GM13977 (cell line): ENCODE data around the gene SLC22A31.
A peak's percentile ranks its signal among the peaks of the same experiment; 100 is the strongest.

ENCODE experiments used
- DNase-seq: peaks from one replicate; pipeline ENCODE4 v3.0.0; 2012; ENCODE audit warnings: low spot score
- in situ Hi-C: fragments of 300-500 bp; cut with MboI; formaldehyde crosslinking; loops from one replicate; pipeline ENCODE4 v1.12.0; 2022; ENCODE audit warnings: low sequenced_read_pairs, low pct_unique_long_range_greater_than_20kb, mixed read lengths, inconsistent platforms; ENCODE audit not compliant: unreplicated experiment
- TF ChIP-seq, protein P1 (sequence below): IDR thresholded peaks from 2 replicates; pipeline ENCODE4 v1.5.1; 2012; ENCODE audit warnings: mild to moderate bottlenecking, control low read depth; ENCODE audit not compliant: insufficient read depth; ENCODE audit errors: extremely low read depth, missing control alignments

The SLC22A31 gene

DNA sequence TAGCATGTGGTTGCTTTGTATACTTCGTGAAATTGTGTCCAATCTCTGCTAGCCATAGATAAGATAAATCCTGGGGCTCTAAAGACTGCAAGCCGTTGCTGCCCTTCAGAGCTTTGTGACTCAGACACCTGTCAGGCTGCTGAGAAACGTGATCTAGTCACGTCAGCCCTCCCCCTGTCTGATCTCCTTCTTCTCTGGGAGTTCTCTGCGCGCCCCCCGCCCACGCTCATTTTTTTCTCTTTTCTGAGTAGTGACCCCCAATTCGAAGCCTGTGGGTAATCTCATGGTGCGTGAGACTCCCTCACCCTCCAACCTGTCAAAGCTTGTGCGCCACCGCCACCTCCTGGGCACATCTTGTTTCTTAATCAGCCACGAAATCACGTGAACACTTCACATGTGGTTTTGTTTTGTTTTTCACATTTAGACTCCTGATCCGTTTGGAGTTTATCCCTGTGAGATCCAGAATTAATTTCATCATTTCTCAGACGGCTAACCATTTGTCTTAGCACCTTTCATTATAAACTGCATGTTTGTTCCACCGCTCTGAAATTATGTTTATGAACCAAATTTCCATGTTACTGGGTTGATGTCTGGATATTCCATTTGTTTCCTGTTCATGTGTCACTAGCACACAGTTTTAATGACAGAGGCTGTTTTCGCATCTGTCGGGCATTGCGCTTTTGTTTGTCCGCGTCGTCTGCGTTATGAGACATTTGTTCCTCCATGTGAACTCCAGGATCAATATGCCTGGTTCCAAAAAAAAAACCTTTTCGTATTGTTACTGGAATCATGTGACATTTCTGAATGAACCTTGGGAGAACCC lies 16.2 kb upstream of the SLC22A31 start:
- peak; percentile 89 for DNase-seq
- TF ChIP-seq, protein P1, sequence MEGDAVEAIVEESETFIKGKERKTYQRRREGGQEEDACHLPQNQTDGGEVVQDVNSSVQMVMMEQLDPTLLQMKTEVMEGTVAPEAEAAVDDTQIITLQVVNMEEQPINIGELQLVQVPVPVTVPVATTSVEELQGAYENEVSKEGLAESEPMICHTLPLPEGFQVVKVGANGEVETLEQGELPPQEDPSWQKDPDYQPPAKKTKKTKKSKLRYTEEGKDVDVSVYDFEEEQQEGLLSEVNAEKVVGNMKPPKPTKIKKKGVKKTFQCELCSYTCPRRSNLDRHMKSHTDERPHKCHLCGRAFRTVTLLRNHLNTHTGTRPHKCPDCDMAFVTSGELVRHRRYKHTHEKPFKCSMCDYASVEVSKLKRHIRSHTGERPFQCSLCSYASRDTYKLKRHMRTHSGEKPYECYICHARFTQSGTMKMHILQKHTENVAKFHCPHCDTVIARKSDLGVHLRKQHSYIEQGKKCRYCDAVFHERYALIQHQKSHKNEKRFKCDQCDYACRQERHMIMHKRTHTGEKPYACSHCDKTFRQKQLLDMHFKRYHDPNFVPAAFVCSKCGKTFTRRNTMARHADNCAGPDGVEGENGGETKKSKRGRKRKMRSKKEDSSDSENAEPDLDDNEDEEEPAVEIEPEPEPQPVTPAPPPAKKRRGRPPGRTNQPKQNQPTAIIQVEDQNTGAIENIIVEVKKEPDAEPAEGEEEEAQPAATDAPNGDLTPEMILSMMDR = peak; percentile 81
- in situ Hi-C loops = loop anchor here (10.0 kb wide), 1 partner anchor 412 kb away; the partner anchor contains the start of gene CDT1

DNA sequence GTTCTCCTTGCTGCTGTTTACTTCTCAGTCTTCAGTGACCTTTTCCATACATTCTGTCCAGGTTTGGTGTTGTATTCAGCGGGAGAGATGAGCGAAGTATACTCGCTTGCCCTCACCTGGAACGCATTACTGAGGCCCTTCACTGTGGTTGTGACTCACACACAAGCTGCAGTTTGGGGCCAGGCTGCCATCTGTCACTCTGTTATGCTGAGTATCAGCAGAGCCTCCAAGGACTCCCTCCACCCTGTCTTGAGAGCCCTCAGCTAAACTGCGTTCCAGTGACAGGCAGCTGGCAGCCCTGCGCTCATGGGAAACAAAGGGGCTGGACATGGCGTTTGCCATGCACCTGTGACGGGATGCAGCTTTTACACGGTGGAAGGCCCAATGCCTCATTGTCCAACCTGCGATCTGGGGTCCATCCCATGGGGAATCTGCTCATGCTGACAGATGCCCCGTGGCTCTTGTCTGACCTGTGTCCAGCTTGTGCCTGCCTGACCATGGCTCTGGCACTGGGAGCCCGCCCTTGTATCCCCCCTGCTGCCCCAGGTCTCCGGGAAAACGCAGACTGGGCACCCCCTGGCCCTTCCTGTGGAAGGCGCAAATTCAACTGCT lies 10.7 kb upstream of the SLC22A31 start:
- no peak for DNase-seq
- TF ChIP-seq, protein P1 = no peak
- in situ Hi-C loops = loop anchor here (10.0 kb wide), 1 partner anchor 406 kb away; the partner anchor contains the start of gene CDT1

DNA sequence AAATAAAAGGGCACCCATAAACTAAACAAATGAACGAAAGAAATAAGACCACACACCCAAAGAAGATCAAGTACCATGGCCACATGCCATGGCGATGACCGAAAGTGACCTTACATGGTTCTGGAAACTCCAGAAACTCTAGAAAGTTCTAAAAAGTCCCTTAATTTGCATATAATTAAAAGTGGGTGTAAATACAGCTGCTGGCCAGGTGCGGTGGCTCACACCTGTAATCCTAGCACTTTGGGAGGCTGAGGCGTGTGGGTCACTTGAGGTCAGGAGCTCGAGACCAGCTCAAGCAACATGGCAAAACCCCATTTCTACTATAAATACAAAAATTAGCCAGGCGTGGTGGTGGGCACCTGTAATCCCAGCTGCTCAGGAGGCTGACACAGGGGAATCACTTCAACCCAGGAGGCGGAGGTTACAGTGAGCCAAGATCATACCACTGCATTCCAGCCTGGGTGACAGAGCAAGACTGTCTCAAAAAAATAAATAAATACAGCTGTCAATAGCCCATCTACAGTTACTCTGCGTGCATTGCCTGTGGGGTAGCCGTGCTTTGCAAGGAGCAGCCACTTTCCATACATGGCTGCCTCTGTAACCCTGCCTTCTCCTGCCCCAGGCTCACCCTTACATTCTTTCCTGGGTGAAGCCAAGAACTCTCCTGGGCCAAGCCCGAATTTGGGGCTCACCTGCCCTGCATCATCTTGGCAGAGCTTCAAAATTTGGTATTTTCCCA lies 10.0 kb upstream of the SLC22A31 start:
- in situ Hi-C loops = loop anchor here (10.0 kb wide), 1 partner anchor 406 kb away; the partner anchor contains the start of gene CDT1
- TF ChIP-seq, protein P1 = no peak
- DNase-seq = no peak

DNA sequence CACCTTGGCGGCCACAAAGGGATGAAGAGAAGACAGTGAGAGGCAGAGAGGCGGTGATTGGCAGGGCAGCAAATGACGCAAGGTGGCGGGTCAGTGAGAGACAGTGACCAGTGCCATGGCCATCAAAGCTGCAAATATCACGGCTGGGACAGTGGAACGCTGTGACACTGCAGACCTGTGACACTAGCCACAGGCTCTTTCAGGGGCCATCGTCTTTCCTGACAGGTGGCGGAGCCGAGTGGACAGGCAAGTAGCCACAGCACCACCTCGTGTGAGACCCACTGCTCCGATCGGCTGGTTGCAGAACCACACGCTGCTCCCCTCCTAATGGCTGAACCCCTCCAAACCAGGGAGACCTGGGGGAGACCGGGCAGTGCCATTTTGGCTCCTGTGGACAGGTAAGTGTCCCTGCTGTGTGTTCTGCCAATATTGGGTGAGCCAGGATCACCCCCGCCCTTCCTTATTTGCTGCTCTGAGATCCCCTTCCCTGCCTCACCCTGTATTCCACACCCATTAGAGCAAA lies 9.2 kb upstream of the SLC22A31 start:
- in situ Hi-C loops = loop anchor here (10.0 kb wide), 1 partner anchor 405 kb away; the partner anchor contains the start of gene CDT1
- no peak for DNase-seq
- TF ChIP-seq, protein P1 = no peak

DNA sequence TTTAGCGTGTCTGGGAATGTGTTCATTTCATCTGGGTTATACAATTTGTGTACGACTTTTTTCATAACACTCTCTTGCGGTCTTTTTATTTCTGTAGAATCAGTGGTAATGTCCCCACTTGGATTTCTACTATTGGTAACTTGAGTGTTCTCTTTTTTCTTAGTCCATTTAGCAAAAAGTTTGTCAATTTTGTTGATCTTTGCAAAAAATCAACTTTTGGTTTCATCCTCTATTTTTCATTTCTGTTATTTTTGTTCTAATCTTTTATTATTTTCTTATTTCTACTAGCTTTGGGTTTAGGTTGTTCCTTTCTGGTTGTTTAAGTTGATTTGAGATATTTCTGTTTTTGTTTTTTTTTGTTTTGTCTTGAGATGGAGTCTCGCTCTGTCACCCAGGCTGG lies 7.7 kb upstream of the SLC22A31 start:
- TF ChIP-seq, protein P1 = no peak
- in situ Hi-C loops = no loop called here
- no peak for DNase-seq
